Esophagus squamous epithelium (tissue), 4 donors: ENCODE data around the gene VRK1.

ENCODE experiments used
- CTCF ChIP-seq, 6 experiments: fragments of 450-650 bp in 4 of 6; fragments of 200-600 bp in 2 of 6; sonication (generic) in 2 of 6; IDR thresholded peaks; one replicate each; pipeline ENCODE4 v1.5.1; 2016 to 2019; ENCODE audit warnings: antibody characterized with exemption in 6 of 6, mild to moderate bottlenecking in 4 of 6, moderate library complexity in 4 of 6
- POLR2A ChIP-seq, 4 donors: fragments of 450-650 bp; IDR thresholded peaks; one replicate each; pipeline ENCODE4 v1.6.1; 2017; ENCODE audit warnings: antibody characterized with exemption in 4 of 4, mild to moderate bottlenecking in 4 of 4, moderate library complexity in 3 of 4

GRCh38 chr14:96904201-96904600 lies 107.0 kb downstream of the VRK1 start:
- no peak for TF ChIP-seq POLR2A (IDR thresholded peaks at IDR 0.05)
- TF ChIP-seq CTCF (IDR thresholded peaks at IDR 0.05): no peak
